ENCODE data around the gene GALK2.

GALK2 gene

DNA sequence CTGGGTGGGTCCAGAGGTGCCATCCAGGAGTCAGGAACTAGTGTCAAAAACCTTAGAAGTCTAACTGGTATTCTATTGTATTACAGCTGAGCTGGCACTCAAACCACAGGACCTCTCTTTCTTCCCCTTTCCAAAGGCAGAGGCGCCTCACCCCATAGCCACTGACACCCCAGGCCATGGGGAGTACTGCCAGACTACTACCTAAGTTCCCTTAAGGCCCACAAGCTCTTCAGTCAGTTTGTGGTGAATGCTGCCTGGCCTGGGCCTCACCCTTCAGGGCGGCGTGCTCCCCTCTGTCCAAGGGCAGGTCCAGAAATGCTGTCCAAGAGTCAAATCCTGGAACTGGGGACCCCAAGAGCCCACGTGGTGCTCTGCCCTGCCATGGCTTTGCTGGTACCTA lies 209.9 kb downstream of the GALK2 start:
- Histone ChIP-seq H3K4me1 (ENCODE audit: control insufficient read depth, insufficient read depth, low read length) (peaks cover 8% of the 10 kb centered on the region), H3K4me3 (ENCODE audit: insufficient read depth, low read depth, low read length) (no peak overlapping the region), H3K9me3 (ENCODE audit: control insufficient read depth, low read length) (no peaks in the 10 kb centered on the region), H3K27me3 (ENCODE audit: control insufficient read depth, insufficient read depth, low read length, poor library complexity, severe bottlenecking) (no peaks in the 10 kb centered on the region), H3K36me3 (ENCODE audit: control insufficient read depth, insufficient read depth, low read length) (no peaks in the 10 kb centered on the region), H3K27ac (ENCODE audit: insufficient read depth, low read depth, low read length, poor library complexity, severe bottlenecking) (no peak overlapping the region)
- WGBS, 2 experiments, result 91 to 92% methylated on average over 4 of the region's 4 CpGs

DNA sequence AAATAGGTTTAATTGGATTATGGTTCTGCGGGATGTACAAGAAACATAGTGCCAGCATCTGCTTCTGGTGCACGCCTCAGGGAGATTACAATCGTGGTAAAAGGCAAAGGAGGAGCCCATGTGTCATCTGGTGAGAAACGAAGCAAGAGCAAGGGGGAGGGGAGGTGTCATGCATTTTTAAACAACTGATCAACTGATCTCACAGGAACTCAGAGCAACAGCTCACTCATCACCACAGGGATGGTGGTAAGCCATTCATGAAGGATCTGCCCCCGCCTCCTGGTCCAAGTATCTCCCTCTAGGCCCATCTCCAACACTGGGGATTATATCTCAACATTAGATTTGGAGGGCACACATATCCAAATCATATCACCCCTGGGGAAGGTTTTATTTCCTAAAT lies 210.9 kb downstream of the GALK2 start:
- no peaks in the 10 kb centered on the region for H3K36me3 ChIP-seq (ENCODE audit: control insufficient read depth, insufficient read depth, low read length)
- H3K9me3 ChIP-seq (ENCODE audit: control insufficient read depth, low read length), result no peaks in the 10 kb centered on the region
- no peak overlapping the region for H3K27ac ChIP-seq (ENCODE audit: insufficient read depth, low read depth, low read length, poor library complexity, severe bottlenecking)
- WGBS, 2 experiments, result 68 to 72% methylated on average over 5 of the region's 5 CpGs
- H3K27me3 ChIP-seq (ENCODE audit: control insufficient read depth, insufficient read depth, low read length, poor library complexity, severe bottlenecking), result no peaks in the 10 kb centered on the region
- peaks cover 8% of the 10 kb centered on the region for H3K4me1 ChIP-seq (ENCODE audit: control insufficient read depth, insufficient read depth, low read length)
- H3K4me3 ChIP-seq (ENCODE audit: insufficient read depth, low read depth, low read length), result no peak overlapping the region

Data from ectodermal cell (in vitro differentiated cells).